ENCODE measurements around the gene AK3. TPM values are rescaled to one million over a fixed set of nuclear protein-coding genes. Genes with fewer than 3 reads are reported as not detected.

Gene AK3
- total RNA-seq, 1 donor from 2014 or later = 59.4 TPM

GRCh38 chr9:4739587-4740387 is 1.2 kb downstream of the AK3 start:
- H3K4me3 ChIP-seq (ENCODE audit: low read depth, low read length) = peak overlapping the region; percentile 77
- TF ChIP-seq CTCF (conservative IDR thresholded peaks at IDR 0.05; ENCODE audit: low read depth, low read length) = no peak
- no peak for DNase-seq (ENCODE audit: low read depth)

GRCh38 chr9:4738866-4739586 is 2.0 kb downstream of the AK3 start:
- no peak for TF ChIP-seq CTCF (conservative IDR thresholded peaks at IDR 0.05; ENCODE audit: low read depth, low read length)
- no peak for DNase-seq (ENCODE audit: low read depth)
- peak overlapping the region; percentile 77 for H3K4me3 ChIP-seq (ENCODE audit: low read depth, low read length)

- TF ChIP-seq CTCF (conservative IDR thresholded peaks at IDR 0.05; ENCODE audit: low read depth, low read length) = no peak
- no peak overlapping the region for H3K4me3 ChIP-seq (ENCODE audit: low read depth, low read length)
- DNase-seq (ENCODE audit: low read depth) = no peak
These were observed 6.9 kb downstream of the AK3 start for GRCh38 chr9:4734150-4734549.

GRCh38 chr9:4732890-4733289 is 8.1 kb downstream of the AK3 start:
- H3K4me3 ChIP-seq (ENCODE audit: low read depth, low read length) = no peak overlapping the region
- no peak for TF ChIP-seq CTCF (conservative IDR thresholded peaks at IDR 0.05; ENCODE audit: low read depth, low read length)
- DNase-seq (ENCODE audit: low read depth) = no peak

GRCh38 chr9:4727593-4727992 is 13.4 kb downstream of the AK3 start:
- no peak for DNase-seq (ENCODE audit: low read depth)
- TF ChIP-seq CTCF (conservative IDR thresholded peaks at IDR 0.05; ENCODE audit: low read depth, low read length) = no peak
- no peak overlapping the region for H3K4me3 ChIP-seq (ENCODE audit: low read depth, low read length)

- no peak overlapping the region for H3K4me3 ChIP-seq (ENCODE audit: low read depth, low read length)
- no peak for DNase-seq (ENCODE audit: low read depth)
- no peak for TF ChIP-seq CTCF (conservative IDR thresholded peaks at IDR 0.05; ENCODE audit: low read depth, low read length)
These were observed 15.1 kb downstream of the AK3 start for GRCh38 chr9:4725706-4726442.
